K562 (cell line): ENCODE measurements around the gene TRIM37. TPM values are rescaled to one million over a fixed set of nuclear protein-coding genes. Genes with fewer than 3 reads are reported as not detected.

Source experiments
- ATAC-seq: fragments of 200-7000 bp; cut with Tn5 transposase; 3 replicates; pipeline ENCODE4 v1.9.1; 2020; ENCODE audit warnings: moderate library complexity
- BruUV-seq: library from RNA; stranded (reverse); fragments of 400-500 nt; replicated peaks from 2 replicates; lab custom pipeline; 2021; lab: Mats Ljungman, UMichigan
- CTCF ChIA-PET: fragments of 300-600 bp; formaldehyde crosslinking; extraction: SDS; loops from one replicate; lab custom pipeline; 2021; ENCODE audit warnings: low intra/inter-chr PET ratio; lab: Yijun Ruan, JAX
- POLR2A ChIA-PET: fragments of 300-600, 350-650 bp; sonication (Branson Sonifier 250); formaldehyde crosslinking; extraction: SDS; loops from one replicate; lab custom pipeline; 2021; ENCODE audit warnings: antibody characterized with exemption, inconsistent platforms; lab: Yijun Ruan, JAX
- DNase-seq, 4 experiments: peaks; one replicate each; pipeline versions ENCODE4 v3.0.0 to v3.0.0-alpha.2; 2011 to 2018; ENCODE audit warnings: low spot score in 3 of 4, mixed read lengths in 3 of 4; ENCODE audit errors: extremely low read depth in 1 of 4
- FAIRE-seq: peaks from 2 replicates; lab custom pipeline; 2011; peaks lifted over from hg19 to GRCh38; lab: Jason Lieb, UNC
- H2AFZ ChIP-seq: 2 replicates; pipeline ENCODE4 v1.6.0; 2011; ENCODE audit warnings: low read depth, low read length, control low read depth, inconsistent platforms
- H3K27ac ChIP-seq: fragments of 200-600 bp; 3 replicates; pipeline ENCODE4 v1.8.0; 2011; ENCODE audit warnings: low read depth, mild to moderate bottlenecking, control low read depth, inconsistent platforms, low read length, moderate library complexity, mixed read lengths; ENCODE audit errors: extremely low read depth
- H3K27me3 ChIP-seq, 2 experiments: fragments of 300-600 bp in 1 of 2; 2 replicates in 1 of 2; 3 replicates in 1 of 2; pipeline versions ENCODE4 v1.6.0 to v1.8.0; 2011; ENCODE audit warnings: inconsistent platforms in 2 of 2, low read length in 2 of 2, mild to moderate bottlenecking in 1 of 2, mixed read lengths in 1 of 2, moderate library complexity in 1 of 2; ENCODE audit not compliant: control insufficient read depth in 2 of 2, insufficient read depth in 2 of 2
- H3K36me3 ChIP-seq: fragments of 300-600 bp; 3 replicates; pipeline ENCODE4 v1.8.0; 2011; ENCODE audit warnings: mild to moderate bottlenecking, low read length, inconsistent platforms; ENCODE audit not compliant: control insufficient read depth, insufficient read depth
- H3K4me1 ChIP-seq, 2 experiments: fragments of 200-600 bp in 1 of 2; replicated peaks in 1 of 2; 2 replicates in 1 of 2; 3 replicates in 1 of 2; pipeline versions ENCODE4 v1.5.1 to v1.8.0; 2011; ENCODE audit warnings: inconsistent platforms in 2 of 2, low read length in 2 of 2, mild to moderate bottlenecking in 1 of 2, mixed read lengths in 1 of 2, moderate library complexity in 1 of 2; ENCODE audit not compliant: control insufficient read depth in 2 of 2, insufficient read depth in 2 of 2
- H3K4me2 ChIP-seq: 2 replicates; pipeline ENCODE4 v1.6.1; 2011; ENCODE audit warnings: low read length, control low read depth, inconsistent platforms, mixed read lengths; ENCODE audit not compliant: insufficient read depth
- H3K4me3 ChIP-seq: fragments of 200-600 bp; sonication (generic), shearing (Covaris generic); 2 replicates; pipeline ENCODE4 v1.5.1; 2016; ENCODE audit warnings: control low read depth, inconsistent platforms
- H3K79me2 ChIP-seq: fragments of 200-600 bp; 3 replicates; pipeline ENCODE4 v1.8.0; 2011; ENCODE audit warnings: low read length, inconsistent platforms; ENCODE audit not compliant: control insufficient read depth, insufficient read depth
- H3K9ac ChIP-seq, 2 experiments: 2 replicates each; pipeline versions ENCODE4 v1.6.0 to v1.6.1; 2011; ENCODE audit warnings: low read depth in 2 of 2, low read length in 2 of 2, control low read depth in 1 of 2, inconsistent platforms in 1 of 2, mild to moderate bottlenecking in 1 of 2, mixed read lengths in 1 of 2; ENCODE audit not compliant: insufficient read depth in 1 of 2
- H3K9me1 ChIP-seq: one replicate; pipeline ENCODE4 v1.6.0; 2011; ENCODE audit warnings: inconsistent platforms, mild to moderate bottlenecking, low read length, moderate library complexity; ENCODE audit not compliant: control insufficient read depth, insufficient read depth
- H3K9me3 ChIP-seq: replicated peaks from 2 replicates; pipeline ENCODE4 v1.5.1; 2011; ENCODE audit warnings: low read depth, low read length, inconsistent platforms; ENCODE audit not compliant: control insufficient read depth, insufficient read depth
- H4K20me1 ChIP-seq: replicated peaks from 2 replicates; pipeline ENCODE4 v1.6.1; 2011; ENCODE audit warnings: low read length, inconsistent platforms, mixed read lengths; ENCODE audit not compliant: control insufficient read depth, insufficient read depth
- BACH1 ChIP-seq: fragments of 200-800 bp; sonication (Bioruptor generic); IDR thresholded peaks from 2 replicates; pipeline ENCODE4 v1.6.1; 2016; ENCODE audit warnings: missing genetic modification characterization, missing compliant biosample characterization
- C11orf30 ChIP-seq: fragments of 450-650 bp; IDR thresholded peaks from 2 replicates; pipeline ENCODE4 v1.6.1; 2016; ENCODE audit warnings: low read depth, mild to moderate bottlenecking
- ELF2 ChIP-seq: fragments of 250-450 bp; sonication (Bioruptor Pico); IDR thresholded peaks from 2 replicates; pipeline ENCODE4 v1.5.0; 2021; ENCODE audit warnings: mild to moderate bottlenecking
- MAX ChIP-seq: sonication (generic); formaldehyde crosslinking; IDR thresholded peaks from 2 replicates; pipeline ENCODE4 v1.9.0; 2022; ENCODE audit warnings: mild to moderate bottlenecking, missing genetic modification reagents
- PHTF2 ChIP-seq: fragments of 250-450 bp; sonication (Bioruptor Pico); IDR thresholded peaks from 2 replicates; pipeline ENCODE4 v1.5.0; 2021; ENCODE audit warnings: mild to moderate bottlenecking
- POLR2G ChIP-seq: fragments of 200-400 bp; formaldehyde crosslinking; IDR thresholded peaks from 2 replicates; pipeline ENCODE4 v1.6.1; 2017; ENCODE audit warnings: low read depth, mild to moderate bottlenecking, antibody characterized with exemption, low read length, moderate library complexity
- SMARCC2 ChIP-seq: fragments of 450-650 bp; IDR thresholded peaks from 2 replicates; pipeline ENCODE4 v1.6.1; 2017; ENCODE audit warnings: antibody characterized with exemption, moderate library complexity, mild to moderate bottlenecking, low read depth
- TCF3 ChIP-seq: sonication (generic); formaldehyde crosslinking; IDR thresholded peaks from 2 replicates; pipeline ENCODE4 v1.4.0; 2020; ENCODE audit warnings: mild to moderate bottlenecking, missing genetic modification reagents
- ZEB2 ChIP-seq: fragments of 450-650 bp; IDR thresholded peaks from 2 replicates; pipeline ENCODE4 v1.6.1; 2016
- ZKSCAN3 ChIP-seq: fragments of 250-450 bp; sonication (Bioruptor Pico); IDR thresholded peaks from 2 replicates; pipeline ENCODE4 v1.4.0; 2020
- ZNF124 ChIP-seq: sonication (generic); formaldehyde crosslinking; IDR thresholded peaks from 2 replicates; pipeline ENCODE4 v1.8.1; 2022; ENCODE audit warnings: missing genetic modification reagents
- ZNF311 ChIP-seq: fragments of 250-450 bp; sonication (Bioruptor Pico); IDR thresholded peaks from 2 replicates; pipeline ENCODE4 v1.4.0; 2020; ENCODE audit warnings: mild to moderate bottlenecking, moderate library complexity
- ZNF699 ChIP-seq: fragments of 250-450 bp; sonication (Bioruptor Pico); IDR thresholded peaks from 2 replicates; pipeline ENCODE4 v1.8.0; 2021; ENCODE audit warnings: mild to moderate bottlenecking, moderate library complexity; ENCODE audit not compliant: insufficient replicate concordance
- ZSCAN29 ChIP-seq: fragments of 450-650 bp; IDR thresholded peaks from 2 replicates; pipeline ENCODE4 v1.6.1; 2017
- WGBS: fragments of 100-300 bp; shearing (Covaris generic); methylation state at CpG from one replicate; pipeline ENCODE4 v1.1.6; 2016; ENCODE audit warnings: low coverage, mixed read lengths; ENCODE audit not compliant: insufficient coverage; ENCODE audit errors: missing lambda C conversion rate; 5-methylcytosine and 5-hydroxymethylcytosine counted together
- in situ Hi-C: fragments of 300-500 bp; cut with MboI; formaldehyde crosslinking; loops from 4 replicates; pipeline ENCODE4 v1.15.0; 2018; ENCODE audit warnings: inconsistent platforms, mixed read lengths
- intact Hi-C: fragments of 100-400 bp; cut with micrococcal nuclease; formaldehyde crosslinking; loops from 2 replicates; pipeline ENCODE4 v1.14.2; 2022
- polyA plus RNA-seq, 8 experiments: library from polyadenylated mRNA; depleted of rRNA in 4 of 8; stranded (reverse) in 5 of 8; unstranded in 3 of 8; fragments of >200 nt; fragmentation: Nextera tagmentation in 2 of 8; fragmentation: Illumina TruSeq in 1 of 8; extraction: Ambion mirVana in 2 of 8; extraction: Trizol in 1 of 8; gene quantifications; 2 replicates each; pipeline versions ENCODE4 v1.2.1 to v1.2.3, GENCODE V29; 2011 to 2014; ENCODE audit warnings: inconsistent platforms in 1 of 8, missing spikeins in 1 of 8
- total RNA-seq, 7 experiments: library from RNA; depleted of rRNA in 6 of 7; stranded (reverse); fragments of >200 nt in 6 of 7; fragmentation: Illumina TruSeq in 2 of 7; extraction: Trizol in 2 of 7; gene quantifications; 2 replicates each; pipeline versions ENCODE4 v1.2.1 to v1.2.3, GENCODE V29; 2011 to 2021; ENCODE audit warnings: low replicate concordance in 1 of 7
- TF ChIP-seq, protein P1 (sequence below): sonication (generic); formaldehyde crosslinking; IDR thresholded peaks from 2 replicates; pipeline ENCODE4 v1.8.1; 2023; ENCODE audit warnings: missing genetic modification reagents, mild to moderate bottlenecking, borderline replicate concordance
- TF ChIP-seq, protein P2 (sequence below): IDR thresholded peaks from 2 replicates; pipeline ENCODE4 v1.6.1; 2014; ENCODE audit warnings: antibody characterized with exemption

The TRIM37 gene
- total and polyA plus RNA-seq, 9 of the 15 experiments (the other 6 are each of a cell fraction or from before 2014, with no cell fraction given), result 4.5 to 31.4 (median 23.8) TPM

DNA sequence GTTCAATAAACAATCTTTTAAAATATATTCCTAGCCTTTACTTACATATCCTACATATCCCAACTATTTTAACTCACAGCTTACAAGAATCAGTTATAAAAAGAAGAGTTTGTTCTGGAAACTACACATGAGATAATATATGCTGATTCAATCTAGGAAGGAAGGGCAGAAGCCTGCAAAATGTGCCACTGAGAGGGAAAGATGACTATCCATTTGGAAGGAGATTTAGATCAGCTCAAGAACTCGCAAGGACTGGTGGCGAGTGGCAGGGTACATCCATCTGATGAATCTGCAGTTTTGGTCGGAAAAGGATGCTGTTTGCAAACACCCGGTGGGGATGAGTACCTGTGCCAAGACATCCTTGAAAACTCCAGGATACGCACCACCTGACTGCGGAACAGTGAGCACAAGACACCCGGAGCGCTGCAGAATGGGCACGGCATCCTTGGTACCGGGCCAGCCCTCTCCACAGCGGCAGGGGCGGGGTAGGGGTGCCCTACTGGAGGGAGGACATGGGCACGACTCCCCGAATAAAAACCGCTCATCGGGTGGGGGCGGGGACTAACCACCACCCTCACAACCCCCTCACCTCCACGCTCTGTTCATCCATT, 723 bp downstream of the TRIM37 start:
- POLR2A ChIA-PET, result interaction anchor here (0.6 to 2.4 kb wide), 7 partner anchors 11 to 513 kb away, joined by 3 to 18 read pairs (median 7); partner anchors contain the start of genes PRR11 and SKA2
- TSS peak; percentile 41 for BruUV-seq
- in situ Hi-C loops, result no loop called here
- H3K4me1 ChIP-seq, result peaks cover 9 to 17% of the 10 kb centered on the region in 2 experiments; a peak in 4 of 5 replicates
- ATAC-seq (no peak; the same call in 2 of the 3 replicates), FAIRE-seq (no peak), DNase-seq (peak in 1 of 4 experiments; percentile 45)
- peak overlapping the region; percentile 81 to 95 for H3K9ac ChIP-seq
- no peaks in the 10 kb centered on the region for H3K9me3 ChIP-seq
- intact Hi-C loops, result loop anchor here (2.0 kb wide), 1 partner anchor 49 kb away; the partner anchor contains the start of genes PRR11 and SKA2
- H3K4me3 ChIP-seq, result peak overlapping the region; percentile 86
- H3K9me1 ChIP-seq, result no peaks in the 10 kb centered on the region
- peak overlapping the region; percentile 87 for H3K27ac ChIP-seq
- H3K4me2 ChIP-seq, result peak overlapping the region; percentile 95
- no peaks in the 10 kb centered on the region for H3K27me3 ChIP-seq
- CTCF ChIA-PET, result no interaction called here
- H3K36me3 ChIP-seq, result peaks cover 29% of the 10 kb centered on the region
- H2AFZ ChIP-seq, result peak overlapping the region; percentile 85
- H3K79me2 ChIP-seq, result peaks cover 44% of the 10 kb centered on the region
- no peaks in the 10 kb centered on the region for H4K20me1 ChIP-seq
- WGBS, result under 1% methylated on average over 15 of the region's 18 CpGs
- TF ChIP-seq SMARCC2, result 0 out of 2 replicates have a peak, but pooled peaks have one; percentile 18
- TF ChIP-seq ZKSCAN3 (CRISPR knock-in tag), result no peak
- TF ChIP-seq BACH1 (tag), result no peak; the same call in 1 of the 2 replicates
- TF ChIP-seq PHTF2 (CRISPR knock-in tag), result no peak
- no peak for TF ChIP-seq POLR2G
- TF ChIP-seq ZNF699, result no peak
- TF ChIP-seq, protein P1, sequence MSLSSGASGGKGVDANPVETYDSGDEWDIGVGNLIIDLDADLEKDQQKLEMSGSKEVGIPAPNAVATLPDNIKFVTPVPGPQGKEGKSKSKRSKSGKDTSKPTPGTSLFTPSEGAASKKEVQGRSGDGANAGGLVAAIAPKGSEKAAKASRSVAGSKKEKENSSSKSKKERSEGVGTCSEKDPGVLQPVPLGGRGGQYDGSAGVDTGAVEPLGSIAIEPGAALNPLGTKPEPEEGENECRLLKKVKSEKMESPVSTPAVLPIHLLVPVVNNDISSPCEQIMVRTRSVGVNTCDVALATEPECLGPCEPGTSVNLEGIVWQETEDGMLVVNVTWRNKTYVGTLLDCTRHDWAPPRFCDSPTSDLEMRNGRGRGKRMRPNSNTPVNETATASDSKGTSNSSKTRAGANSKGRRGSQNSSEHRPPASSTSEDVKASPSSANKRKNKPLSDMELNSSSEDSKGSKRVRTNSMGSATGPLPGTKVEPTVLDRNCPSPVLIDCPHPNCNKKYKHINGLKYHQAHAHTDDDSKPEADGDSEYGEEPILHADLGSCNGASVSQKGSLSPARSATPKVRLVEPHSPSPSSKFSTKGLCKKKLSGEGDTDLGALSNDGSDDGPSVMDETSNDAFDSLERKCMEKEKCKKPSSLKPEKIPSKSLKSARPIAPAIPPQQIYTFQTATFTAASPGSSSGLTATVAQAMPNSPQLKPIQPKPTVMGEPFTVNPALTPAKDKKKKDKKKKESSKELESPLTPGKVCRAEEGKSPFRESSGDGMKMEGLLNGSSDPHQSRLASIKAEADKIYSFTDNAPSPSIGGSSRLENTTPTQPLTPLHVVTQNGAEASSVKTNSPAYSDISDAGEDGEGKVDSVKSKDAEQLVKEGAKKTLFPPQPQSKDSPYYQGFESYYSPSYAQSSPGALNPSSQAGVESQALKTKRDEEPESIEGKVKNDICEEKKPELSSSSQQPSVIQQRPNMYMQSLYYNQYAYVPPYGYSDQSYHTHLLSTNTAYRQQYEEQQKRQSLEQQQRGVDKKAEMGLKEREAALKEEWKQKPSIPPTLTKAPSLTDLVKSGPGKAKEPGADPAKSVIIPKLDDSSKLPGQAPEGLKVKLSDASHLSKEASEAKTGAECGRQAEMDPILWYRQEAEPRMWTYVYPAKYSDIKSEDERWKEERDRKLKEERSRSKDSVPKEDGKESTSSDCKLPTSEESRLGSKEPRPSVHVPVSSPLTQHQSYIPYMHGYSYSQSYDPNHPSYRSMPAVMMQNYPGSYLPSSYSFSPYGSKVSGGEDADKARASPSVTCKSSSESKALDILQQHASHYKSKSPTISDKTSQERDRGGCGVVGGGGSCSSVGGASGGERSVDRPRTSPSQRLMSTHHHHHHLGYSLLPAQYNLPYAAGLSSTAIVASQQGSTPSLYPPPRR (CRISPR knock-in tag), result no peak
- no peak for TF ChIP-seq ZNF124
- TF ChIP-seq MAX (CRISPR knock-in tag), result no peak
- TF ChIP-seq, protein P2, sequence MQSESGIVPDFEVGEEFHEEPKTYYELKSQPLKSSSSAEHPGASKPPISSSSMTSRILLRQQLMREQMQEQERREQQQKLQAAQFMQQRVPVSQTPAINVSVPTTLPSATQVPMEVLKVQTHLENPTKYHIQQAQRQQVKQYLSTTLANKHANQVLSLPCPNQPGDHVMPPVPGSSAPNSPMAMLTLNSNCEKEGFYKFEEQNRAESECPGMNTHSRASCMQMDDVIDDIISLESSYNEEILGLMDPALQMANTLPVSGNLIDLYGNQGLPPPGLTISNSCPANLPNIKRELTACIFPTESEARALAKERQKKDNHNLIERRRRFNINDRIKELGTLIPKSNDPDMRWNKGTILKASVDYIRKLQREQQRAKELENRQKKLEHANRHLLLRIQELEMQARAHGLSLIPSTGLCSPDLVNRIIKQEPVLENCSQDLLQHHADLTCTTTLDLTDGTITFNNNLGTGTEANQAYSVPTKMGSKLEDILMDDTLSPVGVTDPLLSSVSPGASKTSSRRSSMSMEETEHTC, result no peak
- no peak for TF ChIP-seq ZNF311 (CRISPR knock-in tag)
- TF ChIP-seq ZEB2, result peak; percentile 29; the same call in 1 of the 2 replicates
- no peak for TF ChIP-seq ZSCAN29
- TF ChIP-seq C11orf30, result peak; percentile 72
- TF ChIP-seq ELF2 (CRISPR knock-in tag), result no peak
- TF ChIP-seq TCF3 (CRISPR knock-in tag), result no peak
